Measurements from ENCODE around the gene PLEKHG4B. TPM values are rescaled to one million over a fixed set of nuclear protein-coding genes. Genes with fewer than 3 reads are reported as not detected.

The PLEKHG4B gene
- total RNA-seq, 1 experiment from 2014 or later = 0.28 TPM

DNA sequence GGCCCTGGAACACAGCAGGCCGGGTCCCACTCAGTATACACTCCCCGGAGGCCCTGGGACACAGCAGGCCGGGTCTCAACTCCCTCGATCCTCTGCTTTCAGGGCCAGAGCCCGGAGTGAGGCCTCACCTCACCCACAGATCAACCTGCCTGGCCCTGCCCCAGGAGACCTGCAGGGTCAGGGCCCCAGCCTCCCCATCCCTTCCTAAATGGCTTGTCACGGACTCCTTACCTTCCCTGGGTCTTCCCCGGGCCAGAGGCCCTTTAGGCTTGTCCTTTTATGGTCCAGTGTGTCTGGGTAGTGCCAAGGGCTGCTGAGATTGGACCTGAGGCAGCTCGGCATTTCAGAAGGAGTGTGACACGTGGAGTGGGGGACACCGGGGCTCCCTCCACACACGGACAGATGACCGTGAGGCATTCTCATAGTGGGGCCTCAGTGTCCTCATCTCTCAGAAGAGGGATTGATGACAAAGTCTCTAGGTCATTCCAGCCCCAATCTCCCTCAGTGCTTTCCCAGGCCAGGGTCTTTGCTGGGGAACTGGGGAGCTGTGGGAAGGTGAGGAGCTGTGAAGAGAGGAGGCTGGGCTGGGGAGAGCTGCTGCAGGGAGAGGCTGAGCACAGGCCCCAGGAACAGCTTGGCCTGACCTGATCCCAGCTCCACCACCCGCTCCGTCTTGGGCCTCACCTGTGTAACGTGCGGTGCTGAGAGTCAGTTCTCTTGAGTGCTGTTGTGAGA is 18.0 kb upstream of the PLEKHG4B start:
- H3K4me1 ChIP-seq (ENCODE audit: insufficient read depth, low read length, poor library complexity, severe bottlenecking) = no peaks in the 10 kb centered on the region
- no peak for TF ChIP-seq EZH2 (IDR thresholded peaks at IDR 0.05; ENCODE audit: borderline replicate concordance, low read depth, low read length, poor library complexity, severe bottlenecking)
- TF ChIP-seq CTCF (conservative IDR thresholded peaks at IDR 0.05; ENCODE audit: low read depth, low read length) = no peak
- H3K36me3 ChIP-seq (ENCODE audit: insufficient read depth, low read length, poor library complexity, severe bottlenecking) = no peaks in the 10 kb centered on the region
- intact Hi-C loops (cut with micrococcal nuclease; ENCODE audit: unreplicated experiment) = no loop called here
- DNase-seq (ENCODE audit: low spot score) = no peak
- H3K27me3 ChIP-seq (replicated peaks; ENCODE audit: insufficient read depth, low read depth, low read length, poor library complexity) = peaks cover 62% of the 10 kb centered on the region
- no peaks in the 10 kb centered on the region for H3K9me3 ChIP-seq (ENCODE audit: low read depth, low read length, poor library complexity, severe bottlenecking)
- no peak overlapping the region for H3K4me3 ChIP-seq (ENCODE audit: low read depth, low read length, poor library complexity, severe bottlenecking)
- POLR2A ChIA-PET (ENCODE audit: low non-redundant PET) = no interaction called here
- BruUV-seq (replicated peaks) = no TSS peak
- no peak overlapping the region for H3K27ac ChIP-seq (ENCODE audit: low read depth, low read length, poor library complexity, severe bottlenecking)
- CTCF ChIA-PET = no interaction called here

GRCh38 chr5:74503-75109 is 17.4 kb upstream of the PLEKHG4B start:
- ChIA-PET POLR2A (ENCODE audit: low non-redundant PET) (no interaction called here), CTCF (no interaction called here)
- Histone ChIP-seq H3K4me1 (ENCODE audit: insufficient read depth, low read length, poor library complexity, severe bottlenecking) (no peaks in the 10 kb centered on the region), H3K27me3 (replicated peaks; ENCODE audit: insufficient read depth, low read depth, low read length, poor library complexity) (peaks cover 68% of the 10 kb centered on the region), H3K27ac (ENCODE audit: low read depth, low read length, poor library complexity, severe bottlenecking) (no peak overlapping the region), H3K9me3 (ENCODE audit: low read depth, low read length, poor library complexity, severe bottlenecking) (no peaks in the 10 kb centered on the region), H3K4me3 (ENCODE audit: low read depth, low read length, poor library complexity, severe bottlenecking) (no peak overlapping the region), H3K36me3 (ENCODE audit: insufficient read depth, low read length, poor library complexity, severe bottlenecking) (no peaks in the 10 kb centered on the region)
- DNase-seq (ENCODE audit: low spot score) = no peak
- BruUV-seq (replicated peaks) = no TSS peak
- intact Hi-C loops (cut with micrococcal nuclease; ENCODE audit: unreplicated experiment) = no loop called here
- TF ChIP-seq EZH2 (IDR thresholded peaks at IDR 0.05; ENCODE audit: borderline replicate concordance, low read depth, low read length, poor library complexity, severe bottlenecking) = no peak

DNA sequence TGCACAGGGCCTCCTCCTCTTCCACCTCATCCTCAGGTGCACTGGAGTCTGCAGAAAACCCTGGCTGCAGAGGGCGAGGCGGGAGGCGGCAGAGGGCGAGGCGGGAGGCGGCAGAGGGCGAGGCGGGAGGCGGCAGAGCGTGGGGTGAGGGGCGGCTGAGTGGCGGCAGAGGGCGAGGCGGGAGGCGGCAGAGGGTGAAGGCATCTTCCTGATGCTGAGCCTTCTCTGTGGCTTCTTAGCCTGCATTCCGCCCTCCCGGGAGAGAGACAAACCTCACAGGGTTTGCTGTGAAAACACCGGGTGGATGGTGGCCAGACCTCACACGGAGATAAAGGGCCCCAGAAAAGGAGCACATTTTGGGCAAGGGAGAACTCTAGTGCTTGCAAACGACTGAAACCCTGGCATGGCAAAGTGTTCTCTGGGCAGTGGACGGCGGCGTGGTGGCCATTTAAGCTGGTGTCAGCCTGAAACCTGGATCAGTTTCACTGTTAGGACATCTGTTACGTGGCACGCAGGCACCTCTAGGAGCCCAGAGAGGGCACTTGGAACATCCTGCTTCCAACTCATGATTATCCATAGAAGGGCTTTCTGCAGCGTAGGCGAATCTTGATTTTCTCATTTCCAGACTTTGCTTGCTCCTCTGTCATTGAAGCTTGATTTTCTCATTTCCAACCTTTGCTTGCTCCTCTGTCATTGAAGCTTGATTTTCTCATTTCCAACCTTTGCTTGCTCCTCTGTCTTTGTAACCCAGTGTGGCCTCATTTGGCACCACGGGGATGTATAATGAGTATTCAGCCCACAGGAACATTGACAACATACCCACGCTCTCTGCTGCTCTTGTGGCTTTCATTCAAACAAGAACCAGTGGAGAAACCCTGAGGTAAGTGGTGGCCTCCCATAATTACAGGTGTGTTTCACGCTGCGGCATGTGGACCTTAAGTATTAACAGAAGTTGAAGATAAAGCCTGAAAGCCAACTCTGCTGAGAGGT is 16.3 kb upstream of the PLEKHG4B start:
- intact Hi-C loops (cut with micrococcal nuclease; ENCODE audit: unreplicated experiment) = no loop called here
- H3K36me3 ChIP-seq (ENCODE audit: insufficient read depth, low read length, poor library complexity, severe bottlenecking) = no peaks in the 10 kb centered on the region
- no peaks in the 10 kb centered on the region for H3K9me3 ChIP-seq (ENCODE audit: low read depth, low read length, poor library complexity, severe bottlenecking)
- H3K4me3 ChIP-seq (ENCODE audit: low read depth, low read length, poor library complexity, severe bottlenecking) = no peak overlapping the region
- BruUV-seq (replicated peaks) = no TSS peak
- H3K27me3 ChIP-seq (replicated peaks; ENCODE audit: insufficient read depth, low read depth, low read length, poor library complexity) = peaks cover 72% of the 10 kb centered on the region
- POLR2A ChIA-PET (ENCODE audit: low non-redundant PET) = no interaction called here
- TF ChIP-seq EZH2 (IDR thresholded peaks at IDR 0.05; ENCODE audit: borderline replicate concordance, low read depth, low read length, poor library complexity, severe bottlenecking) = no peak
- no peak for TF ChIP-seq CTCF (conservative IDR thresholded peaks at IDR 0.05; ENCODE audit: low read depth, low read length)
- H3K27ac ChIP-seq (ENCODE audit: low read depth, low read length, poor library complexity, severe bottlenecking) = no peak overlapping the region
- CTCF ChIA-PET = no interaction called here
- DNase-seq (ENCODE audit: low spot score) = no peak
- no peaks in the 10 kb centered on the region for H3K4me1 ChIP-seq (ENCODE audit: insufficient read depth, low read length, poor library complexity, severe bottlenecking)

All from A673 (cell line).